ENCODE measurements around the gene GPR108.
"Not testable (repeated sequence)": the region's sequence is repeated elsewhere in the genome, so short reads cannot be mapped to it uniquely, and the experiment has no call there.

GPR108 gene

GRCh38 chr19:6737284-6737872 lies at the start of gene GPR108:
TSS of gene GPR108 (minus strand) at chr19:6737580. CDS start at chr19:6737576, 4 bp downstream.
- peak; percentile 99 for DNase-seq

GRCh38 chr19:6779206-6779605 lies 41.8 kb upstream of the GPR108 start:
- no peak for DNase-seq

- no peak for DNase-seq
These were observed 41.0 kb upstream of the GPR108 start for GRCh38 chr19:6778386-6778785.

GRCh38 chr19:6777434-6777833 lies 40.1 kb upstream of the GPR108 start:
- no peak for DNase-seq

- no peak for DNase-seq
These were observed 39.6 kb upstream of the GPR108 start for GRCh38 chr19:6776999-6777398.

GRCh38 chr19:6776045-6776444 lies 38.7 kb upstream of the GPR108 start:
- DNase-seq, result not testable (repeated sequence)

- no peak for DNase-seq
These were observed 37.7 kb upstream of the GPR108 start for GRCh38 chr19:6774821-6775707.

GRCh38 chr19:6773323-6773931 lies 36.0 kb upstream of the GPR108 start:
- DNase-seq, result no peak

- no peak for DNase-seq
These were observed 35.5 kb upstream of the GPR108 start for GRCh38 chr19:6772866-6773322.

- no peak for DNase-seq
These were observed 34.9 kb upstream of the GPR108 start, which contains the start of gene VAV1 for GRCh38 chr19:6772028-6772865. TSS of gene VAV1 (plus strand) at chr19:6772708. CDS start at chr19:6772808, 100 bp downstream.

GRCh38 chr19:6771648-6772027 lies 34.3 kb upstream of the GPR108 start:
- not testable (repeated sequence) for DNase-seq

GRCh38 chr19:6769006-6769619 lies 31.7 kb upstream of the GPR108 start:
- no peak for DNase-seq

- DNase-seq, result no peak
These were observed 30.9 kb upstream of the GPR108 start for GRCh38 chr19:6768236-6768785.

GRCh38 chr19:6767357-6768235 lies 30.2 kb upstream of the GPR108 start, which contains the start of gene SH2D3A:
TSS of gene SH2D3A (minus strand) at chr19:6767435. CDS start at chr19:6763748, 3,687 bp downstream.
- peak; percentile 92 for DNase-seq

- no peak for DNase-seq
These were observed 29.6 kb upstream of the GPR108 start for GRCh38 chr19:6767081-6767356.

- DNase-seq, result no peak
These were observed 29.1 kb upstream of the GPR108 start for GRCh38 chr19:6766357-6767080.

- peak; percentile 55 for DNase-seq
These were observed 28.5 kb upstream of the GPR108 start for GRCh38 chr19:6765738-6766356.

- not testable (repeated sequence) for DNase-seq
These were observed 24.9 kb upstream of the GPR108 start for GRCh38 chr19:6762253-6762797.

- DNase-seq, result no peak
These were observed 23.8 kb upstream of the GPR108 start for GRCh38 chr19:6761053-6761676.

Measured in NCI-H2029 treated with DMSO at 0.1 percent for 48 hours (cell line).